Hepatocyte (in vitro differentiated cells): ENCODE results near the gene ABLIM1. TPM values are rescaled to one million over a fixed set of nuclear protein-coding genes. Genes with fewer than 3 reads are reported as not detected.

Source experiments
- DNase-seq: peaks from one replicate; pipeline ENCODE4 v3.0.0-alpha.2; 2016; ENCODE audit warnings: low spot score
- H2AFZ ChIP-seq: fragments of 200-600 bp; sonication (generic); 2 replicates; pipeline ENCODE4 v1.6.0; 2016; ENCODE audit warnings: antibody characterized with exemption, mild to moderate bottlenecking
- H3K27ac ChIP-seq: fragments of 200-600 bp; sonication (generic); 2 replicates; pipeline ENCODE4 v1.5.1; 2016; ENCODE audit warnings: mild to moderate bottlenecking
- H3K27me3 ChIP-seq: fragments of 200-600 bp; sonication (generic); 2 replicates; pipeline ENCODE4 v1.6.1; 2016
- H3K36me3 ChIP-seq: fragments of 200-600 bp; sonication (generic); replicated peaks from 2 replicates; pipeline ENCODE4 v1.5.1; 2016; ENCODE audit warnings: low read depth; ENCODE audit not compliant: insufficient read depth
- H3K4me1 ChIP-seq: fragments of 200-600 bp; sonication (generic); 2 replicates; pipeline ENCODE4 v1.5.1; 2016; ENCODE audit warnings: mild to moderate bottlenecking, moderate library complexity; ENCODE audit not compliant: insufficient read depth
- H3K4me2 ChIP-seq: fragments of 200-600 bp; sonication (generic); 2 replicates; pipeline ENCODE4 v1.6.0; 2016
- H3K4me3 ChIP-seq: fragments of 200-600 bp; sonication (generic); 2 replicates; pipeline ENCODE4 v1.5.1; 2016; ENCODE audit warnings: mild to moderate bottlenecking
- H3K79me2 ChIP-seq: fragments of 200-600 bp; sonication (generic); 2 replicates; pipeline ENCODE4 v1.6.0; 2017; ENCODE audit warnings: mild to moderate bottlenecking
- H3K9me2 ChIP-seq: fragments of 200-600 bp; sonication (generic); replicated peaks from 2 replicates; pipeline ENCODE4 v1.6.0; 2017; ENCODE audit warnings: mild to moderate bottlenecking; ENCODE audit not compliant: insufficient read depth
- H3K9me3 ChIP-seq: fragments of 200-600 bp; sonication (generic); 2 replicates; pipeline ENCODE4 v1.5.1; 2016; ENCODE audit warnings: low read depth, mild to moderate bottlenecking
- H4K20me1 ChIP-seq: fragments of 200-600 bp; sonication (generic); 2 replicates; pipeline ENCODE4 v1.6.0; 2016; ENCODE audit warnings: mild to moderate bottlenecking; ENCODE audit not compliant: insufficient read depth, poor library complexity, severe bottlenecking
- EZH2 ChIP-seq: fragments of 200-600 bp; sonication (generic); IDR thresholded peaks from 2 replicates; pipeline ENCODE4 v1.6.1; 2016; ENCODE audit warnings: antibody characterized with exemption, mild to moderate bottlenecking, borderline replicate concordance
- EZH2phosphoT487 ChIP-seq: fragments of 200-600 bp; sonication (generic); IDR thresholded peaks from one replicate; pipeline ENCODE4 v1.6.1; 2018; ENCODE audit warnings: antibody characterized with exemption, mild to moderate bottlenecking, low read depth, moderate library complexity; ENCODE audit not compliant: unreplicated experiment, severe bottlenecking
- WGBS: methylation state at CpG from one replicate; pipeline ENCODE4 v1.1.6; 2016; ENCODE audit warnings: low lambda C conversion rate; ENCODE audit errors: missing lambda C conversion rate; 5-methylcytosine and 5-hydroxymethylcytosine counted together
- polyA plus RNA-seq: library from polyadenylated mRNA; unstranded; fragments of >200 nt; fragmentation: Nextera tagmentation; extraction: Ambion mirVana; gene quantifications from 2 replicates; pipeline ENCODE4 v1.2.1, GENCODE V29; 2016
- total RNA-seq: library from RNA; depleted of rRNA; stranded (reverse); fragments of >200 nt; gene quantifications from 2 replicates; pipeline ENCODE4 v1.2.3, GENCODE V29; 2014
- TF ChIP-seq, protein P1 (sequence below): fragments of 200-600 bp; sonication (generic); IDR thresholded peaks from 2 replicates; pipeline ENCODE4 v1.5.1; 2016; ENCODE audit warnings: antibody characterized with exemption, mild to moderate bottlenecking; ENCODE audit not compliant: poor library complexity

ABLIM1 gene
- total and polyA plus RNA-seq, 2 experiments from 2014 or later = 20.8 to 31.6 TPM

DNA sequence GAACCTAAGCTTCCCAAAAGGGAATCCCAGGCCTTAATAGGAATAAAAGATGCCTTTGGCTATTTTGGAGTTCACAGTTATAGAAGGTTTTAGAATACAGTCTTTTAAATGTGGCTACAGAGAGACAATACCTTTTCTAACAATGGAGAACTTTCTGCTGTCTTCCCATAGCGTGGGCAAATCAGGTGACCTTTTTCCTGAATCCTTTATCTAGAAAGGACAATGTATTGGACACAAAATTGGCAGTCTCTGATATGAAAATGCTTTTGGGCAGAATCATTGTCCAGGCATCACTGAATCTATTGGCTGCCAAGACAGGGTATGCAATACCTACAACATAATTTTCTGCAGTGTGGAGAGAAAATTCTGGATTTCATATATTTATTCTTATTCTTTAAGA, 7.8 kb upstream of the ABLIM1 start:
- Histone ChIP-seq H3K36me3 (no peaks in the 10 kb centered on the region), H2AFZ (no peak overlapping the region), H3K27me3 (no peaks in the 10 kb centered on the region), H3K9me2 (no peaks in the 10 kb centered on the region), H3K4me3 (no peak overlapping the region), H3K4me2 (no peak overlapping the region), H4K20me1 (no peaks in the 10 kb centered on the region), H3K27ac (no peak overlapping the region), H3K4me1 (peaks cover 18% of the 10 kb centered on the region), H3K9me3 (no peaks in the 10 kb centered on the region), H3K79me2 (peaks cover 7% of the 10 kb centered on the region)
- TF ChIP-seq EZH2phosphoT487 (no peak), EZH2 (no peak)
- TF ChIP-seq, protein P1, sequence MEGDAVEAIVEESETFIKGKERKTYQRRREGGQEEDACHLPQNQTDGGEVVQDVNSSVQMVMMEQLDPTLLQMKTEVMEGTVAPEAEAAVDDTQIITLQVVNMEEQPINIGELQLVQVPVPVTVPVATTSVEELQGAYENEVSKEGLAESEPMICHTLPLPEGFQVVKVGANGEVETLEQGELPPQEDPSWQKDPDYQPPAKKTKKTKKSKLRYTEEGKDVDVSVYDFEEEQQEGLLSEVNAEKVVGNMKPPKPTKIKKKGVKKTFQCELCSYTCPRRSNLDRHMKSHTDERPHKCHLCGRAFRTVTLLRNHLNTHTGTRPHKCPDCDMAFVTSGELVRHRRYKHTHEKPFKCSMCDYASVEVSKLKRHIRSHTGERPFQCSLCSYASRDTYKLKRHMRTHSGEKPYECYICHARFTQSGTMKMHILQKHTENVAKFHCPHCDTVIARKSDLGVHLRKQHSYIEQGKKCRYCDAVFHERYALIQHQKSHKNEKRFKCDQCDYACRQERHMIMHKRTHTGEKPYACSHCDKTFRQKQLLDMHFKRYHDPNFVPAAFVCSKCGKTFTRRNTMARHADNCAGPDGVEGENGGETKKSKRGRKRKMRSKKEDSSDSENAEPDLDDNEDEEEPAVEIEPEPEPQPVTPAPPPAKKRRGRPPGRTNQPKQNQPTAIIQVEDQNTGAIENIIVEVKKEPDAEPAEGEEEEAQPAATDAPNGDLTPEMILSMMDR = no peak
- WGBS = 89% methylated on average over 1 of the region's 1 CpG
- no peak for DNase-seq

DNA sequence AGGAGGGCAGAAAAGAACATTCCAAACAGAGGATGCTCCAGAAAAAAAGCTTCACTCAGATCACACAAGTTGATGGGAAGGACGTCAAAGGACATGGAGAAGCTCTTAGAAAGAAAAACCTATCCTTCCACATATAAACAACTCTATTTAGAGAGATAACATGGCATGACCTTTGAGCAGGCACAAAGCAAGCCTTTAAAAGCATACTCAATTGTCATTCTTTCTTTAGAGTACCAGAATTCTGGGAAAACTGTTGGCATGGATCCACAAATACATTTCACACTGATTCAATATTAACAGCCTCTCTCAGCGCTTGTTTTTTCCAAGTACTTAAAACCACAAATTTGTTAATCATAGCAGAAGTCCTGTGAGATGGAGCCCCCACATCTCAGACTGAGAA, 7.3 kb upstream of the ABLIM1 start:
- no peak overlapping the region for H3K4me3 ChIP-seq
- no peaks in the 10 kb centered on the region for H3K9me3 ChIP-seq
- peaks cover 18% of the 10 kb centered on the region for H3K4me1 ChIP-seq
- H3K27ac ChIP-seq = no peak overlapping the region
- no peaks in the 10 kb centered on the region for H3K36me3 ChIP-seq
- H3K79me2 ChIP-seq = peaks cover 7% of the 10 kb centered on the region
- TF ChIP-seq, protein P1 = no peak
- TF ChIP-seq EZH2phosphoT487 (no peak), EZH2 (no peak)
- H4K20me1 ChIP-seq = no peaks in the 10 kb centered on the region
- no peak overlapping the region for H3K4me2 ChIP-seq
- DNase-seq = no peak
- no peaks in the 10 kb centered on the region for H3K27me3 ChIP-seq
- no peak overlapping the region for H2AFZ ChIP-seq
- 75% methylated on average over 2 of the region's 2 CpGs for WGBS
- no peaks in the 10 kb centered on the region for H3K9me2 ChIP-seq

DNA sequence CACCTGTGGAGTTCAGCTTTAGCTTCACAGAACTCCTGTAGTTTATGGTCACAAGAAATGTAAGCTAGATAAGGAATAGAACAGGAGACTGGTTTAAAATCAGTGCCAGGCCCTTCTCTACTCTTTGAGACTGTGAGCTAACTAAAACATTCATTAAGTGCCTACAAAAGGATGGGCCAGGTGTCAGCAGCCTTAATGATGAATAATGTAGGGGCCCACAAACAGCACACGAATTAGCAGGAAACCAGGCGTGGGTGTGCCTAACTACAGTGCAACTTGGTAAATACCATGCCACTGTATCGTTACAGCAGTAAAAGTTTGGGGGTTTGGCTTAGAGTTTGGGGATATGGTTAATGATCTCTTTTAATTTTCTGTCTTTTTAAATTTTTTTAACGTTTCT, 6.1 kb upstream of the ABLIM1 start:
- H3K9me3 ChIP-seq = no peaks in the 10 kb centered on the region
- H4K20me1 ChIP-seq = no peaks in the 10 kb centered on the region
- H3K9me2 ChIP-seq = no peaks in the 10 kb centered on the region
- no peaks in the 10 kb centered on the region for H3K27me3 ChIP-seq
- H3K4me3 ChIP-seq = no peak overlapping the region
- peak overlapping the region; percentile 59 for H3K27ac ChIP-seq
- WGBS = 70% methylated on average over 4 of the region's 4 CpGs
- H3K4me1 ChIP-seq = peaks cover 18% of the 10 kb centered on the region
- TF ChIP-seq, protein P1 = no peak
- TF ChIP-seq EZH2 (no peak), EZH2phosphoT487 (no peak)
- H3K4me2 ChIP-seq = peak overlapping the region; percentile 9
- H3K36me3 ChIP-seq = no peaks in the 10 kb centered on the region
- DNase-seq = no peak
- H2AFZ ChIP-seq = no peak overlapping the region
- H3K79me2 ChIP-seq = peaks cover 7% of the 10 kb centered on the region

DNA sequence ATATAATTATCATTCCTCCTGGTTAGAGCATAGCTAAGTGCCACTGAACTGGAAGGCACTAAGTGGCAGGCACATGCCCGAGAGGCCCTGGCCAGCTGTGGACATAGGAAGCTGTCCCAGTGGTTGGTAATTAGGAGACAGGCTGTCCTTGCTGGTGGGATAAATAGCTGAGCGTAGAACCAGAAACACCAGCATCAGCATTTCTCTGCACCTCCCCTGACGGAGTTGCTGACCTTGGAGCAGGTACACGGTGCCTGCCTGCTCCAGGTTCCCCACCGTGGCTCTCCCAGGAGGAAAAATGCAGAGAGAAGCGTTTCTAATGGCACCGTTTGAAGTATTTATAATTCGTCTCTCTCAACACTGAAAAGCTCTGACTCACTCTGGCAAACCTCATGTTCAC, 5.6 kb upstream of the ABLIM1 start:
- TF ChIP-seq EZH2phosphoT487 (no peak), EZH2 (no peak)
- TF ChIP-seq, protein P1 = no peak
- Histone ChIP-seq H3K9me3 (no peaks in the 10 kb centered on the region), H3K4me1 (peaks cover 18% of the 10 kb centered on the region), H2AFZ (no peak overlapping the region), H3K9me2 (no peaks in the 10 kb centered on the region), H3K4me3 (no peak overlapping the region), H3K4me2 (peak overlapping the region; percentile 9), H3K27ac (peak overlapping the region; percentile 59), H3K27me3 (no peaks in the 10 kb centered on the region), H4K20me1 (no peaks in the 10 kb centered on the region), H3K79me2 (peaks cover 7% of the 10 kb centered on the region), H3K36me3 (no peaks in the 10 kb centered on the region)
- 37% methylated on average over 8 of the region's 8 CpGs for WGBS
- DNase-seq = peak; percentile 42
